Naive B cell (primary cell): ENCODE measurements around the gene UBFD1. TPM values are rescaled to one million over a fixed set of nuclear protein-coding genes. Genes with fewer than 3 reads are reported as not detected.

Experiments used
- ATAC-seq, 2 donors: fragments of 150-1000 bp; cut with Tn5 transposase; 2 replicates each; pipeline ENCODE4 v1.10.0; 2021; ENCODE audit warnings: low read depth in 2 of 2, mild to moderate bottlenecking in 2 of 2, moderate library complexity in 2 of 2
- DNase-seq: peaks from one replicate; pipeline ENCODE4 v3.0.0; 2022
- H3K27ac Mint-ChIP-seq, 6 donors: one replicate each; pipeline ENCODE4 v1.8.0; 2020 to 2022; ENCODE audit warnings: mild to moderate bottlenecking in 6 of 6, mixed read lengths in 6 of 6, moderate library complexity in 5 of 6, inconsistent platforms in 2 of 6
- H3K27me3 Mint-ChIP-seq, 3 donors: one replicate each; pipeline ENCODE4 v1.8.0; 2021 to 2022; ENCODE audit warnings: mixed read lengths in 3 of 3, mild to moderate bottlenecking in 1 of 3
- H3K36me3 Mint-ChIP-seq, 2 donors: one replicate each; pipeline ENCODE4 v1.8.0; 2020 to 2022; ENCODE audit warnings: mixed read lengths in 2 of 2, inconsistent platforms in 1 of 2, mild to moderate bottlenecking in 1 of 2
- H3K4me1 Mint-ChIP-seq, 3 donors: one replicate each; pipeline ENCODE4 v1.8.0; 2020 to 2022; ENCODE audit warnings: mixed read lengths in 3 of 3, inconsistent platforms in 1 of 3, mild to moderate bottlenecking in 1 of 3, moderate library complexity in 1 of 3
- H3K4me3 Mint-ChIP-seq, 8 donors: one replicate each; pipeline ENCODE4 v1.8.0; 2020 to 2022; ENCODE audit warnings: mild to moderate bottlenecking in 8 of 8, mixed read lengths in 8 of 8, moderate library complexity in 8 of 8, inconsistent platforms in 2 of 8
- H3K9me3 Mint-ChIP-seq, 7 donors: one replicate each; pipeline ENCODE4 v1.8.0; 2020 to 2022; ENCODE audit warnings: mixed read lengths in 7 of 7, mild to moderate bottlenecking in 5 of 7, inconsistent platforms in 2 of 7, moderate library complexity in 1 of 7
- polyA plus RNA-seq, 6 donors: library from polyadenylated mRNA; unstranded; fragments of 300-500 nt; fragmentation: Illumina TruSeq; gene quantifications; one replicate each; pipeline ENCODE4 v1.2.3, GENCODE V29; 2021; ENCODE audit warnings: low read depth in 6 of 6

Gene UBFD1
- polyA plus RNA-seq, 6 donors from 2014 or later, result 8.8 to 20.1 (median 12.7) TPM

DNA sequence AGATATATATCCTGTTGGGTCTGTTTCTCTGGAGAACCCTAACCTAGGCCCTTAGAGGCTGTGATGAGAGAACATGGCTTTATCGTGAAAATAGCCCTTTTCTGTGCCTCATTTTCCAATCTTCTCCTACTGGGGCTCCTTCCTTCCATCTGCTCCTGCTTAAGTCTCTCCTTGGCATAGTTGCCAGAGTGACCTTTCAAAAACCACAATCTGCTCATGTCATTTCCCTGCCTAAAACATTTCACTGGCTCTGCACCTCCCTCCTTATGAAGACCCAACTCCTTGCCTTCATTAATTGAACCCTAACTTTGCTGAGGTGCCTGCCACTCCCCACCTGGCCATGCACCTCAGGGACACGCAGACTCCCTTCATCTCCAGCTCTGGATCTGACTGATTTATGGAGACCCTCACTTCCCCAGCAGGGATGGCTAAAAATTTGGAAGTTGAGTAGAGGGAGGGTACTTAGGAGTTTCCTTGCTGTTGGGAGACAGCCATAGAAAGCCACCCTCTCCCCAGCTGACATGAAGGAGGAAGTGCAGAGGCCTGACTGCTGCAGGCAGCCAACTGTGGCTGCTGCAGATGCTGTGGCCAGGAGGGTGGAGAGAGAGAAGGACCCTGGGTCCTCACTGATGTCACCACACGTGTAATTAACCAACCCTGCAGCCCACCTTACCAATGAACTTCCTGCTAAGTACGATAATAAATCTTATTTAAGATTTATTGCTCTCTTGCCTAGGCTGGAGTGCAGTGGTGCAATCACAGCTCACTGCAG, 41.0 kb upstream of the UBFD1 start:
- ATAC-seq (peak; percentile 90 to 92), DNase-seq (peak; percentile 84)
- Mint-ChIP-seq H3K27ac (peak overlapping the region; percentile 76 to 98 (median 98)), H3K9me3 (peaks cover 0 to 8% (median 0%) of the 10 kb centered on the region in 7 donors), H3K36me3 (no peaks in the 10 kb centered on the region), H3K4me1 (peaks cover 42 to 85% (median 68%) of the 10 kb centered on the region in 3 donors), H3K27me3 (no peaks in the 10 kb centered on the region), H3K4me3 (peak overlapping the region in 7 of 8 donors; percentile 30 to 90 (median 61))

DNA sequence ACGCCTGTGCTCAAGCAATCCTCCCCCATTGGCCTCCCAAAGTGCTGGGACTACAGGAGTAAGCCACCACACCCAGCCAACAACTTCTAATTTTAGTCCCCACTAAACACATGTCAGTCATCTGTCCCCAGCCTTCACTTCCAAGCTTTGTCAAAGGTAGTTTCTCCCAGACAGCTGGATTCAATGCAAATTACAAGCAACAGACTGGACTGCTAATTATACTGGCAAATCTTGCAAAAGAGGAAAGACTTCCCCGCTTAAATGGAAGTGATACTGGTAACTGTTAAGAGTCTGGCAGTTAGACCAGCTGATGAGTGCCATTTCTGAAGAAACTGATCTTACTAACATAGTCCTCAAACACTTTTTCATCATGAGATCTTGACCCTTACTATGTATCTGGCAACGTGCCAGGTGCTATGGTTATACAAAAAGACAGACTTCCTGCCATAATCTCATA, 39.1 kb upstream of the UBFD1 start:
- Mint-ChIP-seq H3K9me3 (peaks cover 0 to 8% (median 0%) of the 10 kb centered on the region in 7 donors), H3K27ac (peak overlapping the region; percentile 86 to 100 (median 98)), H3K27me3 (no peaks in the 10 kb centered on the region), H3K4me3 (peak overlapping the region; percentile 55 to 94 (median 77)), H3K4me1 (peaks cover 37 to 74% (median 69%) of the 10 kb centered on the region in 3 donors), H3K36me3 (peaks cover 0 to 10% of the 10 kb centered on the region in 2 donors)
- ATAC-seq, result peak; percentile 54 to 55
- DNase-seq, result peak; percentile 76

GRCh38 chr16:23519282-23519681, 38.2 kb upstream of the UBFD1 start:
- Mint-ChIP-seq H3K4me1 (peaks cover 37 to 78% (median 70%) of the 10 kb centered on the region in 3 donors), H3K9me3 (peaks cover 0 to 8% (median 0%) of the 10 kb centered on the region in 7 donors), H3K27ac (peak overlapping the region; percentile 76 to 100 (median 98))

GRCh38 chr16:23520500-23520899, 37.0 kb upstream of the UBFD1 start:
- ATAC-seq, result peak; percentile 6 to 9
- Mint-ChIP-seq H3K27ac (peak overlapping the region; percentile 41 to 98 (median 92)), H3K9me3 (peaks cover 0 to 8% (median 0%) of the 10 kb centered on the region in 7 donors), H3K4me3 (peak overlapping the region in 5 of 8 donors; percentile 57 to 82 (median 79)), H3K4me1 (peaks cover 33 to 69% (median 60%) of the 10 kb centered on the region in 3 donors), H3K27me3 (no peaks in the 10 kb centered on the region), H3K36me3 (peaks cover 6 to 13% of the 10 kb centered on the region in 2 donors)
- peak; percentile 40 for DNase-seq

More at GRCh38 chr16:23519282-23519681, 38.2 kb upstream of the UBFD1 start:
- Mint-ChIP-seq H3K36me3 (peaks cover 0 to 13% of the 10 kb centered on the region in 2 donors), H3K27me3 (no peaks in the 10 kb centered on the region), H3K4me3 (peak overlapping the region in 7 of 8 donors; percentile 27 to 79 (median 67))
- DNase-seq (no peak), ATAC-seq (no peak)

DNA sequence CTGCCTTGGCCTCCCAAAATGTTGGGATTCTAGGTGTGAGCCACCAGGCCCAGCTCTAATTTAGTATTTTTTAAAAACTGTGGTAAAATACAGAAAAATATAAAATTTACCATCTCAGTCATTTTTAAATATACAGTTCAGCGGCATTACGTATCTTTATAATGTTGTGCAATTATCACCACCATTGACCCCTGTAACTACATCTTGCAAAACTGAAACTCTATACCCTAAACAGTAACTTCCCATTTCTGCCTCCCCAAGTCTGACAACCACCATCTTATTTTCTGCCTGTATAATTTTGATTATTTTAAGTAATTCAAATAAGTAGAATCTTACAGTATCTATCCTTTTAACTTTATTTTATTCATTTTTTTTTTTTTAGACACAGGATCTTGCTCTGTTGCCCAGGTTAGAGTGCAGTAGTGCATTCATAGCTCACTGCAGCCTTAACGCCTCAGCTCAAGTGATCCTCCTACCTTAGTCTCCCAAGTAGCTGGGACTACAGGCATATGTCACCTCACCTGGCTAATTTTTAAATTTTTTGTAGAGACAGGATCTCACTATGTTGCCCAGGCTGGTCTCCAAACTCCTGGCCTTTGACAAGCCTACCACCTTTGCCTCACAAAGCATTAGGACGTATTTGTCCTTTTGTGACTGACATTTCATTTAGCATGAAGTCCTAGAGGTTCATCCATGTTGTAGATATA, 36.3 kb upstream of the UBFD1 start:
- Mint-ChIP-seq H3K27ac (peak overlapping the region; percentile 41 to 98 (median 92)), H3K9me3 (peaks cover 0 to 8% (median 0%) of the 10 kb centered on the region in 7 donors), H3K4me3 (peak overlapping the region; percentile 16 to 82 (median 64)), H3K36me3 (peaks cover 6 to 13% of the 10 kb centered on the region in 2 donors), H3K27me3 (no peaks in the 10 kb centered on the region), H3K4me1 (peaks cover 32 to 62% (median 54%) of the 10 kb centered on the region in 3 donors)
- DNase-seq (no peak), ATAC-seq (peak in 1 of 2 donors; percentile 12)

- Mint-ChIP-seq H3K27me3 (no peaks in the 10 kb centered on the region), H3K9me3 (peaks cover 0 to 7% (median 0%) of the 10 kb centered on the region in 7 donors), H3K27ac (peak overlapping the region in 4 of 6 donors; percentile 33 to 98 (median 92)), H3K36me3 (peaks cover 6 to 13% of the 10 kb centered on the region in 2 donors), H3K4me3 (no peak overlapping the region), H3K4me1 (peaks cover 24 to 55% (median 48%) of the 10 kb centered on the region in 3 donors)
- ATAC-seq (no peak), DNase-seq (no peak)
These were observed 35.6 kb upstream of the UBFD1 start for GRCh38 chr16:23521965-23522364.

GRCh38 chr16:23523321-23523720, 34.2 kb upstream of the UBFD1 start:
- peak overlapping the region in 4 of 6 donors; percentile 35 to 82 (median 60) for H3K27ac Mint-ChIP-seq
- peaks cover 0 to 3% (median 0%) of the 10 kb centered on the region in 7 donors for H3K9me3 Mint-ChIP-seq
- no peaks in the 10 kb centered on the region for H3K27me3 Mint-ChIP-seq
- peaks cover 6 to 13% of the 10 kb centered on the region in 2 donors for H3K36me3 Mint-ChIP-seq
- DNase-seq (no peak), ATAC-seq (no peak)
- peaks cover 17 to 44% (median 38%) of the 10 kb centered on the region in 3 donors for H3K4me1 Mint-ChIP-seq
- no peak overlapping the region for H3K4me3 Mint-ChIP-seq

- no peak for ATAC-seq
- Mint-ChIP-seq H3K4me1 (peaks cover 11 to 38% (median 34%) of the 10 kb centered on the region in 3 donors), H3K36me3 (peaks cover 6 to 13% of the 10 kb centered on the region in 2 donors)
These were observed 33.6 kb upstream of the UBFD1 start for GRCh38 chr16:23523876-23524385.

GRCh38 chr16:23524886-23525285, 32.6 kb upstream of the UBFD1 start:
- peak overlapping the region in 1 of 6 donors; percentile 11 for H3K27ac Mint-ChIP-seq
- H3K4me1 Mint-ChIP-seq, result peaks cover 4 to 28% (median 24%) of the 10 kb centered on the region in 3 donors
- no peaks in the 10 kb centered on the region for H3K9me3 Mint-ChIP-seq
- H3K27me3 Mint-ChIP-seq, result no peaks in the 10 kb centered on the region
- H3K36me3 Mint-ChIP-seq, result peaks cover 6 to 13% of the 10 kb centered on the region in 2 donors
- DNase-seq, result no peak
- no peak overlapping the region for H3K4me3 Mint-ChIP-seq
- no peak for ATAC-seq

More at GRCh38 chr16:23523876-23524385, 33.6 kb upstream of the UBFD1 start:
- no peak for DNase-seq
- Mint-ChIP-seq H3K27ac (peak overlapping the region in 5 of 6 donors; percentile 31 to 76 (median 44)), H3K4me3 (no peak overlapping the region), H3K27me3 (no peaks in the 10 kb centered on the region), H3K9me3 (no peaks in the 10 kb centered on the region)

DNA sequence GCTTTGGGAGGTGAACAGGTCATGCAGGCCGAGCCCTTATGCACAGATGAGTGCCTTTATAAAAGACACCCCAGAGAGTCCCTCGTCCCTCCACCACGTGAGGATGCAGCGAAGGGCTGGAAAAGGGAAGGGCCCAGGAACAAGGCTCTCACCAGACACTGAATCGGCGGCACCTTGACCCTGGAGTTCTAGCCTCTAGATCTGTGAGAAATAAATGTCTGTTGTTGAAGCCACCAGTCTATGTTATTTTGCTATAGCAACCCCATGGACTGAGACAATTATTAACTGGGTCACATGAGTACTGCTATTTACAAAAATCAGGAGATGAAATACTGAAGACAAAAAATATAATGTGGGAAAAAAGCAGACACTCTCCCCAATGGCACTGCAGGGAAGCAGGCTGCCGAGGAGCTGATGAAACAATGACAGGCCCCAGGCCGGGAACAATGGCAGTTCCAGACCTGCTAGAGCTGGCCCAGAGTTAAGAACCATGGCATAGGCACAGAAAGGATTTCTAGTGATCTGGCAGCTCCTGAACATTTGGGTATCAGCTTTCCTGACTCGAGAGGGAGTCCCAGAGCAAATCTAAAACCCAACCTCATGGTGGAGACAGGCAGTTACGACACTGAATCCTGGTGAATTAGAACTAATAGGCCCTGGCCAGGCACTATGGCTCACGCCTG, 29.4 kb upstream of the UBFD1 start:
- DNase-seq, result no peak
- Mint-ChIP-seq H3K4me1 (peaks cover 0 to 6% (median 4%) of the 10 kb centered on the region in 3 donors), H3K36me3 (peaks cover 6% of the 10 kb centered on the region in 2 donors), H3K4me3 (no peak overlapping the region), H3K27ac (peak overlapping the region in 2 of 6 donors; percentile 54 to 60), H3K27me3 (no peaks in the 10 kb centered on the region), H3K9me3 (no peaks in the 10 kb centered on the region)
- no peak for ATAC-seq

DNA sequence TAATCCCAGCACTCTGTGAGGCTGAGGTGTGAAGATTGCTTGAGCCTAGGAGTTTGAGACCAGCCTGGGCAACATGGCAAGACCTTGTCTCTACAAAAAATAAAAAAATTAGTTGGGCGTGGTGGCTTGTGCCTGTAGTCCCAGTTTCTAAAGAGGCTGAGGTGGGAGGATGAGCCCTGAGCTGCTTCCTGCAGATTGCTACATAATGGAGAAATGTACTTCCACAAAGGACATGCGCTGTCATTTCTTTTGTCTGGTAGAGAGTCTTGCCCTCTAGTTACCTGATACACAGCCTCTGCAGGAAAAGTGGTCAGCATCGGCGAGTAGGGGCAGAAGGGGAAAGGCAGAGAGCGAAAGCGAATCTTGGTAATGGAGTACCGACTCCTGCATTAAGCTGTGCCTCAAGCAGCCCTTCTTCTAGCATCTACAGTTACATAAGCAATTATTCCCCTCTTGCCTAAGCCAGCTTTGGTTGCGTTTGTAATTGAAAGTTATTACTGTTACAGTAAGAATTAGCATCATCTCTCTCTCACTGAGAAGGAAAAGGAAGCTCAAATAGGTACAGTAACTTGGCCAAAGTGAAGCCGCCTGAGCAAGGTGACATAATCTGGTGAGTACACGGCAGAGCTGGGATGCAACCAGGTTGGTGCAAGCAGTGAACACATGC, 28.8 kb upstream of the UBFD1 start:
- ATAC-seq, result no peak
- DNase-seq, result no peak
- H3K4me3 Mint-ChIP-seq, result no peak overlapping the region
- H3K4me1 Mint-ChIP-seq, result peaks cover 0 to 6% (median 0%) of the 10 kb centered on the region in 3 donors
- no peaks in the 10 kb centered on the region for H3K9me3 Mint-ChIP-seq
- peaks cover 0 to 6% of the 10 kb centered on the region in 2 donors for H3K36me3 Mint-ChIP-seq
- H3K27me3 Mint-ChIP-seq, result no peaks in the 10 kb centered on the region
- peak overlapping the region in 1 of 6 donors; percentile 15 for H3K27ac Mint-ChIP-seq

DNA sequence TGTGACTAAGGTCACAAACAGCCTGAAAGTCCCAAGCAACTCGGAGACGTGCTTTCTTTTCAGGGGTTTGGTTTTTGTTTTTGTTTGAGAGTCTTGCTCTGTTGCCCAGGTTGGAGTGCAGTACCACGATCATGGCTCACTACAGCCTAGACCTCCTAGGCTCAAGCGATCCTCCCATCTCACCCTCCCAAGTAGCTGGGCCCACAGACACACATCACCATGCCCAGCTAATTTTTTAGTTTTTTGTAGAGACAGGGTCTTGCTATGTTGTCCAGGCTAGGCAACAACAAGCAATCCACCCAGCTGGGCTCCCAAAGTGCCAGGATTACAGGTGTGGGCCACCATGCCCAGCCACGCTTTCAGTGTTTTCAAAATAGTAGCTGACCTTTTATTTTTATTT, 27.5 kb upstream of the UBFD1 start:
- Mint-ChIP-seq H3K4me1 (peaks cover 0 to 2% (median 0%) of the 10 kb centered on the region in 3 donors), H3K27me3 (no peaks in the 10 kb centered on the region), H3K9me3 (no peaks in the 10 kb centered on the region), H3K36me3 (peaks cover 0 to 8% of the 10 kb centered on the region in 2 donors), H3K27ac (no peak overlapping the region), H3K4me3 (no peak overlapping the region)
- ATAC-seq, result no peak
- no peak for DNase-seq
